WI38 (cell line): ENCODE results near the gene WNT7B.

ENCODE experiments used
- H3K4me3 ChIP-seq: 2 replicates; pipeline ENCODE4 v1.5.1; 2011; ENCODE audit warnings: low read depth, mild to moderate bottlenecking, control low read depth, low read length
- CTCF ChIP-seq: IDR thresholded peaks from 2 replicates; pipeline ENCODE4 v1.5.1; 2012; ENCODE audit warnings: low read depth, mild to moderate bottlenecking, control low read depth, low read length

Gene WNT7B

GRCh38 chr22:45892681-45893461 lies 84.1 kb downstream of the WNT7B start:
- no peak overlapping the region for H3K4me3 ChIP-seq
- TF ChIP-seq CTCF: no peak

- TF ChIP-seq CTCF: no peak
- H3K4me3 ChIP-seq: no peak overlapping the region
Observed at GRCh38 chr22:45891996-45892621, 84.9 kb downstream of the WNT7B start.

GRCh38 chr22:45891471-45891995 lies 85.4 kb downstream of the WNT7B start:
- H3K4me3 ChIP-seq: no peak overlapping the region
- no peak for TF ChIP-seq CTCF

- no peak overlapping the region for H3K4me3 ChIP-seq
- TF ChIP-seq CTCF: no peak
Observed at GRCh38 chr22:45891021-45891421, 85.9 kb downstream of the WNT7B start.

GRCh38 chr22:45890351-45890635 lies 86.7 kb downstream of the WNT7B start:
- H3K4me3 ChIP-seq: no peak overlapping the region
- TF ChIP-seq CTCF: no peak

- 0 out of 2 replicates have a peak overlapping the region, but pooled peaks have one; percentile 14 for H3K4me3 ChIP-seq
- TF ChIP-seq CTCF: no peak
Observed at GRCh38 chr22:45889539-45890350, 87.2 kb downstream of the WNT7B start.
